Progenitor cell of endocrine pancreas (in vitro differentiated cells): ENCODE results near the gene TMEM190. TPM values are rescaled to one million over a fixed set of nuclear protein-coding genes. Genes with fewer than 3 reads are reported as not detected.

Source experiments
- DNase-seq: peaks from one replicate; pipeline ENCODE4 v3.0.0; 2021; ENCODE audit warnings: low spot score; ENCODE audit not compliant: unreplicated experiment
- H3K27ac Mint-ChIP-seq: 2 replicates; pipeline ENCODE4 v1.8.0; 2021; ENCODE audit warnings: mild to moderate bottlenecking, moderate library complexity, mixed read lengths
- H3K27me3 Mint-ChIP-seq: 2 replicates; pipeline ENCODE4 v1.8.0; 2021; ENCODE audit warnings: mixed read lengths
- H3K36me3 Mint-ChIP-seq: 2 replicates; pipeline ENCODE4 v1.8.0; 2022; ENCODE audit warnings: mixed read lengths; ENCODE audit not compliant: insufficient read depth
- H3K4me1 Mint-ChIP-seq: 2 replicates; pipeline ENCODE4 v1.8.0; 2021; ENCODE audit warnings: low read depth, mixed read lengths
- H3K4me3 Mint-ChIP-seq: 2 replicates; pipeline ENCODE4 v1.8.0; 2021; ENCODE audit warnings: low read depth, mild to moderate bottlenecking, moderate library complexity, mixed read lengths
- H3K9me3 Mint-ChIP-seq: 2 replicates; pipeline ENCODE4 v1.8.0; 2021; ENCODE audit warnings: low read depth, mixed read lengths
- CTCF ChIP-seq: fragments of 200-600 bp; sonication (generic); IDR thresholded peaks from one replicate; pipeline ENCODE4 v1.5.0; 2021; ENCODE audit warnings: antibody characterized with exemption, mild to moderate bottlenecking; ENCODE audit not compliant: unreplicated experiment
- total RNA-seq: library from RNA; stranded (reverse); gene quantifications from 2 replicates; pipeline ENCODE4 v1.2.1, GENCODE V29; 2021

Gene TMEM190
- total RNA-seq, 1 donor from 2014 or later: 2.3 TPM

DNA sequence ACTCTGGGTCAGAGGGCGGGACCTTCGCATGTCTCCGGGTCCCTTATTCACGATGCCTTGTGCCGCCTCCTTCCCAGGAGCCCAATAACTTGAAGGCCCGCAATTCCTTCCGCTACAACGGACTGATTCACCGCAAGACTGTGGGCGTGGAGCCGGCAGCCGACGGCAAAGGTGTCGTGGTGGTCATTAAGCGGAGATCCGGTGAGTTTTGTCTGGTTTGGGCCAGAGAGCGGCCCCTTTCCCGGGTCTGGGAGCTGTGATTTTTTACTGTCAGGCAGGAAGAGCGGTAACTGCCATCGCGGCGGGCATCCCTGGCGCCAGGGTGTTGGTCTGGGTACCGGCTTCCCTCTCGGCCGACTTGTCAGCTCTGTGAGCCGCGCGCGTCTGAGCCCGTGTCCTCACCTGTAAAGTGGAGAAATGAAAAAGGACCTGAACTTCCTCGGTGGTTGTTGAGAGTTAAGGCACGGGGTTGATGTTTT, 9.9 kb downstream of the TMEM190 start:
- TF ChIP-seq CTCF: no peak
- no peak for DNase-seq
- Mint-ChIP-seq H3K4me1 (peaks cover 26% of the 10 kb centered on the region), H3K27ac (peak overlapping the region; percentile 97), H3K4me3 (peak overlapping the region; percentile 99), H3K36me3 (peaks cover 6% of the 10 kb centered on the region), H3K9me3 (no peaks in the 10 kb centered on the region), H3K27me3 (peaks cover 6% of the 10 kb centered on the region)

- peaks cover 33% of the 10 kb centered on the region for H3K4me1 Mint-ChIP-seq
- no peaks in the 10 kb centered on the region for H3K9me3 Mint-ChIP-seq
- peaks cover 8% of the 10 kb centered on the region for H3K36me3 Mint-ChIP-seq
- peak overlapping the region; percentile 45 for H3K27ac Mint-ChIP-seq
- H3K27me3 Mint-ChIP-seq: no peaks in the 10 kb centered on the region
- TF ChIP-seq CTCF: no peak
- no peak for DNase-seq
- H3K4me3 Mint-ChIP-seq: peak overlapping the region; percentile 99
Measured at GRCh38 chr19:55387736-55388497, 11.3 kb downstream of the TMEM190 start.

DNA sequence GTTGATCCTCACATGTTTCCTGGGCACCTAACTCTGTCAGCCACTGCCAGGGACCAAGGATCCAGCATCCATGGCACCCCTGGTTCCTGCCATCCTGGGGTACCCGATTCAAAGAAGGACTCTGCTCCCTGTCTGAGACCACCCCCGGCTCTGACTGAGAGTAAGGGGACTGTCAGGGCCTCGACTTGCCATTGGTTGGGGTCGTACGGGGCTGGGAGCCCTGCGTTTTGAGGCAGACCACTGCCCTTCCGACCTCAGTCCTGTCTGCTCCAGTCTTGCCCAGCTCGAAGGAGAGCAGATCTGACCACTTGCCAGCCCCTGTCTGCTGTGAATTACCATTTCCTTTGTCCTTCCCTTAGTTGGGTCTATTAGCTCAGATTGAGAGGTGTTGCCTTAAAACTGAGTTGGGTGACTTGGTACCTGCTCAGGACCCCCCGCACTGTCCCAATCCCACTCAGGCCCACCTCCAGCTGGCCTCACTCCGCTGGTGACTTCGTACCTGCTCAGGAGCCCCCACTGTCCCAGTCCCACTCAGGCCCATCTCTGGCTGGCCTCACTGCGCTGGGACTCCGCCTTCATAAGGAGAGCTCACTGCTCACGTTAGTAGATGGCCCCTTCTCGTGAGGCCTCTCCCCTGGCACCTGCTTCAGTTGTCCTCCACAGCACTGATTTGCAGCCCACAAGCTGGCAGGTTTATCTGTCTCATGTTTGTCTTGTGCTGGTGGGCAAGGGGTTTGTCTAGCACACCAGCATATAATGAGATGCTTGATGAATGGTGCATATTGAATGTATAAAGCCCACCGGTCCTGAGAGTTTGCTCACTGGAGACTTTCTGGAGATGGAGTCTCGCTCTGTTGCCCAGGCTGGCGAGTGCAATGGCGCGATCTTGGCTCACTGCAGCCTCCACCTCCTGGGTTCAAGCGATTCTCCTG, 13.0 kb downstream of the TMEM190 start:
- Mint-ChIP-seq H3K27me3 (no peaks in the 10 kb centered on the region), H3K27ac (peak overlapping the region; percentile 64), H3K36me3 (peaks cover 8% of the 10 kb centered on the region), H3K4me1 (peaks cover 33% of the 10 kb centered on the region), H3K9me3 (no peaks in the 10 kb centered on the region), H3K4me3 (peak overlapping the region; percentile 23)
- TF ChIP-seq CTCF: no peak
- no peak for DNase-seq

DNA sequence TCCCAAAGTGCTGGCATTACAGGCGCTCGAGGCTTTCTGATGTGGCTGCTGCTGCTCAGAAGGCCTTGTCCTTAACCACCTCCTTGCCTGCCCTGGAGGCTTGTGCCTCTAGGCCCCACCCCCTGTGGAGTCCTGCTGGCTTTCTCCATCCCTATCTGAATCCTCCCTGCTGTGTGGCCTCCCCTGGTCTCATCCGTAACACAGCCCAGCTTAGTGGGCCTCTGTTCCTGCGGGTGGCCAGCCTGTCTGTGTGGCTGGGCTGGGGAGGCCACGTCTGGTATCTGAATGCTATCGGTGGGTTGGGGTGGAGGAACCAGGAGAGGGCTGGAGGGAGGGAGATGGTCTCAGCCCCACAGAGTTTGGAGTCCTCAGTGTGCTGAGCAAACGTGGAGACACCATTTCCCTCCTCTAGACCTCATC, 13.8 kb downstream of the TMEM190 start:
- no peak for TF ChIP-seq CTCF
- H3K4me3 Mint-ChIP-seq: no peak overlapping the region
- DNase-seq: no peak
- H3K4me1 Mint-ChIP-seq: peaks cover 33% of the 10 kb centered on the region
- no peak overlapping the region for H3K27ac Mint-ChIP-seq
- H3K9me3 Mint-ChIP-seq: no peaks in the 10 kb centered on the region
- no peaks in the 10 kb centered on the region for H3K27me3 Mint-ChIP-seq
- H3K36me3 Mint-ChIP-seq: peaks cover 8% of the 10 kb centered on the region

DNA sequence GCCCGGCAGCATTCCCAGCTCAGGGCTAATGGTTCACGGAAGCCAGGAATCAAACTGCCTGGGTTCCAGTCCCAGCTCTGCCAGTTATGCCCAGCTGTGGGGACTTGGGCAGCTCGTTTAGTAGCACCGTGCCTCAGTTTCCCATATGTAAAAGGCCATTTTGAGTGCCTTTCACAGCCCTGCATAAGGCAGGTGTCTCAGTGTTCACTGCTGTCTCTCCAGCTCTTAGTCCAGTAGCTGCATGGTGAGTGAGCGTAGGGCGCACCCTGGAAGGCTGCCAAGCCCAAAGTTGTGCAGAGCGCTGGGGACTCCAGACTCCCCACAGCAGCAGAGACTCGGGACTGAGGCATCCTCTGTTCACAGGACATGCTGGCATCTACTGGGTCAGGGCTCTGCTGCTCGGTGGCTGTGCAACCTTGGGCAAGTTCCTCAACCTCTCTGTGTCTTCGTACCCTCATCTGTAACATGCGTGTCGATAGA, 14.6 kb downstream of the TMEM190 start:
- no peak for TF ChIP-seq CTCF
- Mint-ChIP-seq H3K27me3 (no peaks in the 10 kb centered on the region), H3K4me3 (no peak overlapping the region), H3K36me3 (peaks cover 7% of the 10 kb centered on the region), H3K27ac (no peak overlapping the region), H3K9me3 (no peaks in the 10 kb centered on the region), H3K4me1 (peaks cover 31% of the 10 kb centered on the region)
- DNase-seq: no peak
